ENCODE data around the gene CHCHD3. TPM values are rescaled to one million over a fixed set of nuclear protein-coding genes. Genes with fewer than 3 reads are reported as not detected.

Gene CHCHD3
- total and polyA plus RNA-seq, 4 donors, result 25.5 to 37.8 (median 31.8) TPM

DNA sequence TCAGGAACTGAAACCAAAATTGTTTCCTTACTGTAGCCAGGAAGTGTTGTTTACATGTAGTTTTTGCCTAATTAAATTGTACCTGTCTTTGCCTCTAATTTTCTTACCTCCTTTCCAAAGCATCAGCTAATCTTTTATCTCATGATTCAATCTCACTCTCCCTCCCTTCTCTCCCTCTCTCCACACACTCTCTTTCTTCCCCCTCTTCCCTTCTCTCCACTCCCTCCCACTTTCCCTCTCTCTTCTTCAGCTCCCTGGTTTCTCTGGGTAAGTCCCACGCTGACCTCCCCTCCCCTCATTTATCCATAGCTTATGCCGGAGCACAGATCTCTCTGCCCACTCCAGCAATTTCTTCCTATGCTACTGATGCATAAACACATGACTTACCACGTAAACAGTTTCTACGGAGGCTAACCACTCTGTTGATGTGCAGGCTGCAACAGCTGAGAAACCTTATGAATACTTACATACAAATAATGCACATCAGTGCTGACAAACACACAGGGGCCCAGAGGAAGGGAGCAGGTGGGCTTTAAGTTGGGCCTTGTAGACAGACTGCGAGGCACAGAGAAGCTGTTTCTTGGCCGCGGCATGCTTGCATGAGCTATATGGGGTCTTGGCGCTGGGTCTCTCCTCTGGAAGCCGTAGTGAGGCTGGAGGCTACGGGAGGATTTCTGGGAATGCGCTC is 331.2 kb downstream of the CHCHD3 start (continued):
- TF ChIP-seq, protein P1, sequence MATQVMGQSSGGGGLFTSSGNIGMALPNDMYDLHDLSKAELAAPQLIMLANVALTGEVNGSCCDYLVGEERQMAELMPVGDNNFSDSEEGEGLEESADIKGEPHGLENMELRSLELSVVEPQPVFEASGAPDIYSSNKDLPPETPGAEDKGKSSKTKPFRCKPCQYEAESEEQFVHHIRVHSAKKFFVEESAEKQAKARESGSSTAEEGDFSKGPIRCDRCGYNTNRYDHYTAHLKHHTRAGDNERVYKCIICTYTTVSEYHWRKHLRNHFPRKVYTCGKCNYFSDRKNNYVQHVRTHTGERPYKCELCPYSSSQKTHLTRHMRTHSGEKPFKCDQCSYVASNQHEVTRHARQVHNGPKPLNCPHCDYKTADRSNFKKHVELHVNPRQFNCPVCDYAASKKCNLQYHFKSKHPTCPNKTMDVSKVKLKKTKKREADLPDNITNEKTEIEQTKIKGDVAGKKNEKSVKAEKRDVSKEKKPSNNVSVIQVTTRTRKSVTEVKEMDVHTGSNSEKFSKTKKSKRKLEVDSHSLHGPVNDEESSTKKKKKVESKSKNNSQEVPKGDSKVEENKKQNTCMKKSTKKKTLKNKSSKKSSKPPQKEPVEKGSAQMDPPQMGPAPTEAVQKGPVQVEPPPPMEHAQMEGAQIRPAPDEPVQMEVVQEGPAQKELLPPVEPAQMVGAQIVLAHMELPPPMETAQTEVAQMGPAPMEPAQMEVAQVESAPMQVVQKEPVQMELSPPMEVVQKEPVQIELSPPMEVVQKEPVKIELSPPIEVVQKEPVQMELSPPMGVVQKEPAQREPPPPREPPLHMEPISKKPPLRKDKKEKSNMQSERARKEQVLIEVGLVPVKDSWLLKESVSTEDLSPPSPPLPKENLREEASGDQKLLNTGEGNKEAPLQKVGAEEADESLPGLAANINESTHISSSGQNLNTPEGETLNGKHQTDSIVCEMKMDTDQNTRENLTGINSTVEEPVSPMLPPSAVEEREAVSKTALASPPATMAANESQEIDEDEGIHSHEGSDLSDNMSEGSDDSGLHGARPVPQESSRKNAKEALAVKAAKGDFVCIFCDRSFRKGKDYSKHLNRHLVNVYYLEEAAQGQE (IDR thresholded peaks at IDR 0.05), result no peak
- TF ChIP-seq YY1 (IDR thresholded peaks at IDR 0.05) (no peak), SP1 (IDR thresholded peaks at IDR 0.05) (no peak), FOXA1 (IDR thresholded peaks at IDR 0.05) (no peak), JUND (IDR thresholded peaks at IDR 0.05) (no peak), GABPA (IDR thresholded peaks at IDR 0.05 in 1 of 2, conservative IDR thresholded peaks at IDR 0.05 in 1 of 2) (no peak)

DNA sequence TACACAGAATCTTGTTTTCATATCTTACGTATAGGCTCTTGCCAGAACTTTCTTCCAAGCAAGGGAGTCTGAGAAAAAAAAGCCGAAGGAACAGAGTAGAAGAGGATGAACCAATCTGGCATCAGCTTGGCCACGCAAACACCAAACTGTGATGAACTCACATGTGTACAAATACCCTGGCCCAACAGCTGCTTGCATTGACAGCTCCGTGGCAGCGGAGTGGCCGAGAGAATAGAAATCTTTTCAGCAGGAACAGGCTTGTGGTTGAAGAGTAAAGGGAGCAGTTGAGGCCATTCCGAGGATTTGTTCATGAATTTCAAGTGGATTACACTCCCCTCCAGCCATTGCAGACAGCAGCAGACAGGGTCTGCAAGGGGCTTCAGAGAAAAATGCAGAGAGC is 331.8 kb downstream of the CHCHD3 start:
- no peaks in the 10 kb centered on the region for H3K36me3 ChIP-seq (ENCODE audit: control insufficient read depth in 4 of 4, insufficient read depth in 3 of 4, low read depth in 1 of 4, low read length in 3 of 4)
- WGBS, result 72% methylated on average over 7 of the region's 7 CpGs
- no peak for DNase-seq (ENCODE audit: low spot score)
- H3K27ac ChIP-seq (ENCODE audit: low read depth in 1 of 2, low read length in 2 of 2), result no peak overlapping the region
- TF ChIP-seq, protein P2, sequence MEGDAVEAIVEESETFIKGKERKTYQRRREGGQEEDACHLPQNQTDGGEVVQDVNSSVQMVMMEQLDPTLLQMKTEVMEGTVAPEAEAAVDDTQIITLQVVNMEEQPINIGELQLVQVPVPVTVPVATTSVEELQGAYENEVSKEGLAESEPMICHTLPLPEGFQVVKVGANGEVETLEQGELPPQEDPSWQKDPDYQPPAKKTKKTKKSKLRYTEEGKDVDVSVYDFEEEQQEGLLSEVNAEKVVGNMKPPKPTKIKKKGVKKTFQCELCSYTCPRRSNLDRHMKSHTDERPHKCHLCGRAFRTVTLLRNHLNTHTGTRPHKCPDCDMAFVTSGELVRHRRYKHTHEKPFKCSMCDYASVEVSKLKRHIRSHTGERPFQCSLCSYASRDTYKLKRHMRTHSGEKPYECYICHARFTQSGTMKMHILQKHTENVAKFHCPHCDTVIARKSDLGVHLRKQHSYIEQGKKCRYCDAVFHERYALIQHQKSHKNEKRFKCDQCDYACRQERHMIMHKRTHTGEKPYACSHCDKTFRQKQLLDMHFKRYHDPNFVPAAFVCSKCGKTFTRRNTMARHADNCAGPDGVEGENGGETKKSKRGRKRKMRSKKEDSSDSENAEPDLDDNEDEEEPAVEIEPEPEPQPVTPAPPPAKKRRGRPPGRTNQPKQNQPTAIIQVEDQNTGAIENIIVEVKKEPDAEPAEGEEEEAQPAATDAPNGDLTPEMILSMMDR (IDR thresholded peaks at IDR 0.05; ENCODE audit: low read depth, low read length, missing input control), result no peak
- TF ChIP-seq, protein P3, sequence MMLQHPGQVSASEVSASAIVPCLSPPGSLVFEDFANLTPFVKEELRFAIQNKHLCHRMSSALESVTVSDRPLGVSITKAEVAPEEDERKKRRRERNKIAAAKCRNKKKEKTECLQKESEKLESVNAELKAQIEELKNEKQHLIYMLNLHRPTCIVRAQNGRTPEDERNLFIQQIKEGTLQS (IDR thresholded peaks at IDR 0.05), result no peak
- TF ChIP-seq RXRA (IDR thresholded peaks at IDR 0.05) (no peak), NR2F2 (IDR thresholded peaks at IDR 0.05) (no peak), SP1 (IDR thresholded peaks at IDR 0.05) (no peak), FOXA2 (IDR thresholded peaks at IDR 0.05) (no peak)
- H3K9me3 ChIP-seq (ENCODE audit: control insufficient read depth in 4 of 4, low read length in 3 of 4), result no peaks in the 10 kb centered on the region
- H3K27me3 ChIP-seq (ENCODE audit: control insufficient read depth in 4 of 4, insufficient read depth in 4 of 4, low read length in 3 of 4), result peaks cover 0 to 13% (median 0%) of the 10 kb centered on the region in 4 donors
- H3K4me1 ChIP-seq (ENCODE audit: control insufficient read depth in 4 of 4, insufficient read depth in 4 of 4, low read length in 3 of 4), result no peaks in the 10 kb centered on the region
- H3K9ac ChIP-seq (ENCODE audit: low read depth in 1 of 2, low read length in 2 of 2), result no peak overlapping the region
- no peak overlapping the region for H3K4me3 ChIP-seq (ENCODE audit: low read depth in 1 of 3, low read length in 3 of 3)

DNA sequence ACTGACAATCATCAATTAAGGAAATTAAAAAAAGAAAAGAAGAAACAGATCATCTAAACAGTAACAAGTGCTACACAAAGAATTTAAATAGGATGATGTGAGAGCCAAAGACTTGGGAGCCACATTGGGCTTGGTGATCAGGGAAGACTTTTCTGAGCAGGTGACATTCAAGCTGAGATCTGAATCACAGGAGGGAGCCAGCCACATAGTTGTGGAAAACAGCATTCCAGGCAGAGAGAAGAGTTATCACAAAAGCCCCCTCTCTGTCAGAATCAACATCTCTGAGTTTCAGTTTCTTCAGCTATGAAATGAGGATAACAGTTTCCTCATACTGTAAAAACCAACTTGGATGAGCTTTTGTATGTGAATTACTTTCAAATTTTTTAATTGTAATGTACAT is 336.4 kb downstream of the CHCHD3 start:
- Histone ChIP-seq H3K27ac (ENCODE audit: low read depth in 1 of 2, low read length in 2 of 2) (no peak overlapping the region), H3K4me1 (ENCODE audit: control insufficient read depth in 4 of 4, insufficient read depth in 4 of 4, low read length in 3 of 4) (no peaks in the 10 kb centered on the region), H3K4me3 (ENCODE audit: low read depth in 1 of 3, low read length in 3 of 3) (no peak overlapping the region), H3K9me3 (ENCODE audit: control insufficient read depth in 4 of 4, low read length in 3 of 4) (peaks cover 0 to 18% (median 3%) of the 10 kb centered on the region in 4 donors), H3K27me3 (ENCODE audit: control insufficient read depth in 4 of 4, insufficient read depth in 4 of 4, low read length in 3 of 4) (peaks cover 0 to 9% (median 0%) of the 10 kb centered on the region in 4 donors), H3K36me3 (ENCODE audit: control insufficient read depth in 4 of 4, insufficient read depth in 3 of 4, low read depth in 1 of 4, low read length in 3 of 4) (no peaks in the 10 kb centered on the region), H3K9ac (ENCODE audit: low read depth in 1 of 2, low read length in 2 of 2) (no peak overlapping the region)
- no peak for TF ChIP-seq YY1 (IDR thresholded peaks at IDR 0.05)
- TF ChIP-seq HNF4A (conservative IDR thresholded peaks at IDR 0.05), result no peak
- TF ChIP-seq GABPA (IDR thresholded peaks at IDR 0.05 in 1 of 2, conservative IDR thresholded peaks at IDR 0.05 in 1 of 2), result no peak
- TF ChIP-seq, protein P2 (IDR thresholded peaks at IDR 0.05; ENCODE audit: low read depth, low read length, missing input control), result no peak
- TF ChIP-seq, protein P1 (IDR thresholded peaks at IDR 0.05), result no peak
- TF ChIP-seq JUND (IDR thresholded peaks at IDR 0.05), result no peak
- TF ChIP-seq, protein P4, sequence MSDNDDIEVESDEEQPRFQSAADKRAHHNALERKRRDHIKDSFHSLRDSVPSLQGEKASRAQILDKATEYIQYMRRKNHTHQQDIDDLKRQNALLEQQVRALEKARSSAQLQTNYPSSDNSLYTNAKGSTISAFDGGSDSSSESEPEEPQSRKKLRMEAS (IDR thresholded peaks at IDR 0.05), result no peak
- TF ChIP-seq SP1 (IDR thresholded peaks at IDR 0.05), result no peak
- TF ChIP-seq FOXA2 (IDR thresholded peaks at IDR 0.05), result no peak
- TF ChIP-seq EGR1 (IDR thresholded peaks at IDR 0.05; ENCODE audit: low read depth in 2 of 2), result no peak
- no peak for TF ChIP-seq TAF1 (conservative IDR thresholded peaks at IDR 0.05)
- no peak for TF ChIP-seq RAD21 (IDR thresholded peaks at IDR 0.05)
- TF ChIP-seq NR2F2 (IDR thresholded peaks at IDR 0.05), result no peak
- DNase-seq (ENCODE audit: low spot score), result no peak

Data from liver (tissue), 9 donors.